ENCODE results near the gene PRICKLE2. TPM values are rescaled to one million over a fixed set of nuclear protein-coding genes. Genes with fewer than 3 reads are reported as not detected.

The PRICKLE2 gene
- total and polyA plus RNA-seq, 2 experiments from 2014 or later = 1.1 to 12.5 TPM

GRCh38 chr3:64061628-64062027 lies 163.6 kb downstream of the PRICKLE2 start:
- Mint-ChIP-seq H3K9me3 (no peaks in the 10 kb centered on the region), H3K27me3 (ENCODE audit: insufficient read depth, low read depth, poor library complexity) (no peaks in the 10 kb centered on the region), H3K36me3 (ENCODE audit: low read depth) (no peaks in the 10 kb centered on the region), H3K27ac (no peak overlapping the region), H3K4me3 (no peak overlapping the region), H3K4me1 (peaks cover 22% of the 10 kb centered on the region)
- Histone ChIP-seq H3K79me2 (replicated peaks; ENCODE audit: insufficient read depth) (no peaks in the 10 kb centered on the region), H3K9me2 (ENCODE audit: insufficient read depth) (no peaks in the 10 kb centered on the region), H4K20me1 (replicated peaks; ENCODE audit: insufficient read depth) (no peaks in the 10 kb centered on the region), H3K4me1 (ENCODE audit: insufficient read depth) (peaks cover 19% of the 10 kb centered on the region; the same call in 1 of the 2 replicates), H3K27ac (ENCODE audit: low read depth) (no peak overlapping the region), H3K4me2 (no peak overlapping the region), H3K4me3 (no peak overlapping the region), H3F3A (replicated peaks; ENCODE audit: low read depth) (no peaks in the 10 kb centered on the region), H3K36me3 (ENCODE audit: insufficient read depth) (no peaks in the 10 kb centered on the region), H2AFZ (no peak overlapping the region), H3K27me3 (ENCODE audit: insufficient read depth) (no peaks in the 10 kb centered on the region)
- DNase-seq (ENCODE audit: low spot score) (no peak), ATAC-seq (no peak)
- TF ChIP-seq, protein P1, sequence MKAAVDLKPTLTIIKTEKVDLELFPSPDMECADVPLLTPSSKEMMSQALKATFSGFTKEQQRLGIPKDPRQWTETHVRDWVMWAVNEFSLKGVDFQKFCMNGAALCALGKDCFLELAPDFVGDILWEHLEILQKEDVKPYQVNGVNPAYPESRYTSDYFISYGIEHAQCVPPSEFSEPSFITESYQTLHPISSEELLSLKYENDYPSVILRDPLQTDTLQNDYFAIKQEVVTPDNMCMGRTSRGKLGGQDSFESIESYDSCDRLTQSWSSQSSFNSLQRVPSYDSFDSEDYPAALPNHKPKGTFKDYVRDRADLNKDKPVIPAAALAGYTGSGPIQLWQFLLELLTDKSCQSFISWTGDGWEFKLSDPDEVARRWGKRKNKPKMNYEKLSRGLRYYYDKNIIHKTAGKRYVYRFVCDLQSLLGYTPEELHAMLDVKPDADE (IDR thresholded peaks at IDR 0.05) = no peak
- TF ChIP-seq, protein P2, sequence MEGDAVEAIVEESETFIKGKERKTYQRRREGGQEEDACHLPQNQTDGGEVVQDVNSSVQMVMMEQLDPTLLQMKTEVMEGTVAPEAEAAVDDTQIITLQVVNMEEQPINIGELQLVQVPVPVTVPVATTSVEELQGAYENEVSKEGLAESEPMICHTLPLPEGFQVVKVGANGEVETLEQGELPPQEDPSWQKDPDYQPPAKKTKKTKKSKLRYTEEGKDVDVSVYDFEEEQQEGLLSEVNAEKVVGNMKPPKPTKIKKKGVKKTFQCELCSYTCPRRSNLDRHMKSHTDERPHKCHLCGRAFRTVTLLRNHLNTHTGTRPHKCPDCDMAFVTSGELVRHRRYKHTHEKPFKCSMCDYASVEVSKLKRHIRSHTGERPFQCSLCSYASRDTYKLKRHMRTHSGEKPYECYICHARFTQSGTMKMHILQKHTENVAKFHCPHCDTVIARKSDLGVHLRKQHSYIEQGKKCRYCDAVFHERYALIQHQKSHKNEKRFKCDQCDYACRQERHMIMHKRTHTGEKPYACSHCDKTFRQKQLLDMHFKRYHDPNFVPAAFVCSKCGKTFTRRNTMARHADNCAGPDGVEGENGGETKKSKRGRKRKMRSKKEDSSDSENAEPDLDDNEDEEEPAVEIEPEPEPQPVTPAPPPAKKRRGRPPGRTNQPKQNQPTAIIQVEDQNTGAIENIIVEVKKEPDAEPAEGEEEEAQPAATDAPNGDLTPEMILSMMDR (conservative IDR thresholded peaks at IDR 0.05; ENCODE audit: low read depth in 2 of 2) = no peak
- TF ChIP-seq JUNB (IDR thresholded peaks at IDR 0.05; ENCODE audit: unreplicated experiment) (no peak), ZNF462 (CRISPR knock-in tag; IDR thresholded peaks at IDR 0.05) (no peak), EZH2 (IDR thresholded peaks at IDR 0.05; ENCODE audit: low read depth, unreplicated experiment) (no peak)

Data from GM23338 (cell line).